Retinal pigment epithelial cell (primary cell): ENCODE results near the gene ELFN1.

Source experiments
- DNase-seq: peaks from one replicate; pipeline ENCODE4 v3.0.0-alpha.2; 2010; ENCODE audit warnings: low read depth
- H3K4me3 ChIP-seq: 2 replicates; pipeline ENCODE4 v1.5.1; 2011; ENCODE audit warnings: mild to moderate bottlenecking, low read length, control low read depth, moderate library complexity
- TF ChIP-seq, protein P1 (sequence below): conservative IDR thresholded peaks from 2 replicates; pipeline ENCODE4 v1.5.1; 2011; ENCODE audit warnings: low read depth, low read length, control low read depth, inconsistent platforms

ELFN1 gene

DNA sequence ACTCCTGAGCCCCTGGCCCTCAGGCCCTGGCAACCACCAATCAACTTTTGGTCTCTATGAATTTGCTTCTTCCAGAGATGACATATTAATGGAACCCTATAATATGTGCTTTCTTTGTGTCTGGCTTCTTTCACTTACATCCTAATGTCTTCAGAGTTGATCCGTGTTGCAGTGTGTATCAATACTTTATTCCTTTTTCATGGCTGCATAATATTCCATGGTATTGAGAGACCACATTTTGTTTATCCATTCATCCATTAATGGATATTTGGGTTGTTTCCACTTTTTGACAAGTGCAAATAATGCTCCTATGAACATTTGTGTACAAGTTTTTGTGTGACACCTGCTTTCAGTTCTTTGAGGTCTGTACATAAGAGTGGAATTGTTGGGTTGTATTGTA, 43.3 kb upstream of the ELFN1 start:
- H3K4me3 ChIP-seq, result no peak overlapping the region
- no peak for DNase-seq
- TF ChIP-seq, protein P1, sequence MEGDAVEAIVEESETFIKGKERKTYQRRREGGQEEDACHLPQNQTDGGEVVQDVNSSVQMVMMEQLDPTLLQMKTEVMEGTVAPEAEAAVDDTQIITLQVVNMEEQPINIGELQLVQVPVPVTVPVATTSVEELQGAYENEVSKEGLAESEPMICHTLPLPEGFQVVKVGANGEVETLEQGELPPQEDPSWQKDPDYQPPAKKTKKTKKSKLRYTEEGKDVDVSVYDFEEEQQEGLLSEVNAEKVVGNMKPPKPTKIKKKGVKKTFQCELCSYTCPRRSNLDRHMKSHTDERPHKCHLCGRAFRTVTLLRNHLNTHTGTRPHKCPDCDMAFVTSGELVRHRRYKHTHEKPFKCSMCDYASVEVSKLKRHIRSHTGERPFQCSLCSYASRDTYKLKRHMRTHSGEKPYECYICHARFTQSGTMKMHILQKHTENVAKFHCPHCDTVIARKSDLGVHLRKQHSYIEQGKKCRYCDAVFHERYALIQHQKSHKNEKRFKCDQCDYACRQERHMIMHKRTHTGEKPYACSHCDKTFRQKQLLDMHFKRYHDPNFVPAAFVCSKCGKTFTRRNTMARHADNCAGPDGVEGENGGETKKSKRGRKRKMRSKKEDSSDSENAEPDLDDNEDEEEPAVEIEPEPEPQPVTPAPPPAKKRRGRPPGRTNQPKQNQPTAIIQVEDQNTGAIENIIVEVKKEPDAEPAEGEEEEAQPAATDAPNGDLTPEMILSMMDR, result no peak

DNA sequence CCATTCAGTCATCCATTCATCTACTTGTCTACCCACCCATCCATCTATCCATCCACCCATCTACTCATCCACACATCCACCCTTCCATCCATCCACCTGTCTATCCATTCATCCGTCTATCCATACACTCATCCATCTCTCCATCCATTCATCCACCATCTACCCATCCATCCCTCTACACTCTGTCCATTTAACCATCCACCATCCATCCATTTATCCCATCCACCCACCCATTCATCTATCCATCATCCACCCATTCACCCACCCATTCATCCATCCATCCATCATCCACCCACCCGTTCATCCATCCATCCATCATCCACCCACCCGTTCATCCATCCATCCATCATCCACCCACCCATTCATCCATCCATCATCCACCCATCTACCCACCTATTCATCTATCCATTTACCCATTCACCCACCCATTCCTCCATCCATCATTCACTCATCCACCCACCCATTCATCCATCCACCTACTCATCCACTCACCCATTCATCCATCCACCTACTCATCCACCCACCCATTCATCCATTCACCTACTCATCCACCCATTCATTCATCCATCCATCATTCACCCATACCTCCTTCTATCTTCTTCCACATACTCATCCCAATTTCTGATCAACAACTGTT, 39.3 kb upstream of the ELFN1 start:
- H3K4me3 ChIP-seq, result no peak overlapping the region
- TF ChIP-seq, protein P1, result no peak

DNA sequence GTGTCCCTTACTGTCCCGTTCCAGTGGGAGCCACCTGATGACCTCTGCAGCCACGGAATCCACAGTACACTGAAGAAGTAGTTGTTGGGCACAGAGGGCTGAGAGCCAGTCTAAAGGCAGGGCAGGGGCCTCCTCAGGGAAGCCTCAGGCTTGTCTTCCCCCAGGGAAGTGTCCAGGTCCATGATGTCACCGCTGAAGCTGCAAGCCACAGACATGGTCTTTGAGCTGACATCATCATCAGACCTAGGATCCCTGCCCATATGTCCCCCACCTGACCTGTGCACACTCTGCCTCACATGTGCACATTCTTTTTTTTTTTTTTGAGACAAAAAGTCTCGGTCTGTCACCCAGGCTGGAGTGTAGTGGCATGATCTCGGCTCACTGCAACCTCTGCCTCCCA, 38.4 kb upstream of the ELFN1 start:
- H3K4me3 ChIP-seq, result no peak overlapping the region
- TF ChIP-seq, protein P1, result no peak
- no peak for DNase-seq

More for the DNA sequence above, 39.3 kb upstream of the ELFN1 start:
- no peak for DNase-seq

DNA sequence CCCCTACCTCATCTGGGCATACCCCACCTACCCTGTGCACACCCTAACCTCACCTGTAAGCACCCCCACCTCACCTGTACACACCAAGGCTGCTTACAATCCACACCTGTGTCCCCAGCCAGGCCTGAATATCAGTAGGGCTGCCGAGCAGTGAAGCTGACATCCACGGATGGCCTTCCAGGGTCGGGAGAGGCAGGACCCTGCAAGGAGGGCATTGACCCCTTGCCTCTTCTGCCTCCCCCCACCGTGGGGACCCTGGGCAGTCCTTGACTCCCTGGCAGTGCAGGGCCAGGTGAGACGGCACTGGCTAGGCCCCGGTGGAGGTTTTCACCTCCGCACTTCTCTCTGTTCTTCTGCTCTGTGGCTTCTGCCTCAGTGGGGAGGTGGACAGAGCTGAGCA, 37.6 kb upstream of the ELFN1 start:
- no peak for DNase-seq
- TF ChIP-seq, protein P1, result no peak
- H3K4me3 ChIP-seq, result no peak overlapping the region

DNA sequence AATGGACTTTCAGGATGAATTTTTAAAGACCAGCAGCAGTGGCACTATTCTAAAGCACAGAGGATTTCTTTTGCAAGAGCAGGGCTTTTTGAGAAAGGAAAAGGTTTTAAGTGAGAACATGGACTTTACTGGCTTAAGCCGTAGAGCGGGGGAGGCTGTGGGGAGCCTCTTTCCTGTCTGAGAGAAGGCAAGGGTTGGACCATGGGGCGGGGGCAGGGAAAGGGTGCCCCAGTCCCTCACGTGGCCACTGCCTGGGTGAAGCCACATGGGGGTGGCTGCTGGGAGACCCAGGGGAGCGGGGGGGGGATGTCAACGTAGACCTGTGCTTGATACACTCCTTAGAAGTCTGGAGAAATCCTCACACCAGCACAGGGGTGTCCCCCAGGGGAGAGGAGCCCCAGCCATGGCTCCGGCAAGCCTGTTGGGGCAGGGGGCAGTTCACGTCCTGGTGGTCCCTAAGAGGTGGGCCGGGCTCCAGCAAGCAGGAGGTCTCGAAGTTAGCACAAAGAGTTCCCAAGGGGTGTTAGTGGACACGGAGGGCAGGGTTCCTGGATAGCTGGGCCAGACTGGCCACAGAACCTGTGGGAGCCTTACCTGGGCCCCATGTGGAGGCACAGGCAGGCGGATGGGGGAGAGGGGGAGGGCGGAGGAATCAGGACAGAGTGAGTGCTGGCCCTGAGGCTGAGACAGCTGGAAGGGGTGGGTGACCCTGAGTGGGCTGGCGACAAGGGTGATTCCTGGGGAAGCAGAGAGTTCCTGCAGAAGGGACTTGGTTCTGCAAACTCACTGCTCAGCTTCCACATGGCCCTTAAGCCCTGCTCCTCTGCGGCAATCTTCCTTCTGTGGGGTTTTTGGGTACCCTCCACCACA, 36.9 kb upstream of the ELFN1 start:
- no peak for DNase-seq
- no peak overlapping the region for H3K4me3 ChIP-seq
- TF ChIP-seq, protein P1, result no peak

DNA sequence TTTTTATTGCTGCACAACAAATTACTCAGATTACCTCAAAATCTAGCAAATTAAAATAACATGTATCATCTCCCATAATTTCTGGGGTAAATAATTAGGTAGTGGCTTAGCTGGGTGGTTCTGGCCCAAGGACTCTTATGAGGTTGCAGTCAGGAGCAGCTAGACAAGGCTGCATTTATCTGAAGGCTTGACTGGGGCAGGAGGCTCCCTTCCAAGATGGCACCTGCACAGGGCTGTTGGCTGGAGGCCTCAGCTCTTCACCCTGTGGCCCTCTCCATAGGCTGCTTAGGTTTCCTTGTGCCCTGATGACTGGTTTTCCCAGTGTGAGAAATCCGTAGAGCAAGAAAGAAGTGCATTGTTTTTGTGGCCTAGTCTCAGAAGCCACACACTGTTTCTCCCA, 34.7 kb upstream of the ELFN1 start:
- H3K4me3 ChIP-seq, result no peak overlapping the region
- DNase-seq, result no peak
- TF ChIP-seq, protein P1, result no peak

DNA sequence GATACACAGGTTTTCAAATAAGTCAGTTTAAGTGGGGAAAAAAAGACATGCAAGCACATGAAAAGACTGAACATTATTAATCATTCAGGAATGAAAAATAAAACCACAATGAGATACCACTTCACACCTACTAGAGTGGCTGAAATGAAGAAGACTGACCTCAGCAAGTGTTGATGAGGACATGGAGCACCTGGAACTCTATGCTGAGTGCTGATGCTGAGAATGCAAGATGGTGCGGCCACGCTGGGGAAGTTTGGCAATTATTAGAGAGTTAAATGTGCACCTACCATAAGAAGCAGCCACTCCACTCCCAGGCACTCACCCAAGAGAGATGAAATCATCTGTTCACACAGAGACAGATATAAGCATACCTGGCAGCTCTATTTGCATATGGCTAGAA, 32.9 kb upstream of the ELFN1 start:
- TF ChIP-seq, protein P1, result no peak
- no peak overlapping the region for H3K4me3 ChIP-seq
- DNase-seq, result no peak
